ENCODE results near the gene FAM222A. TPM values are rescaled to one million over a fixed set of nuclear protein-coding genes. Genes with fewer than 3 reads are reported as not detected.

The FAM222A gene
- 7.9 and 11.5 TPM in 2 replicates for total RNA-seq (ENCODE audit: low replicate concordance)
- long read RNA-seq = 0 reads

DNA sequence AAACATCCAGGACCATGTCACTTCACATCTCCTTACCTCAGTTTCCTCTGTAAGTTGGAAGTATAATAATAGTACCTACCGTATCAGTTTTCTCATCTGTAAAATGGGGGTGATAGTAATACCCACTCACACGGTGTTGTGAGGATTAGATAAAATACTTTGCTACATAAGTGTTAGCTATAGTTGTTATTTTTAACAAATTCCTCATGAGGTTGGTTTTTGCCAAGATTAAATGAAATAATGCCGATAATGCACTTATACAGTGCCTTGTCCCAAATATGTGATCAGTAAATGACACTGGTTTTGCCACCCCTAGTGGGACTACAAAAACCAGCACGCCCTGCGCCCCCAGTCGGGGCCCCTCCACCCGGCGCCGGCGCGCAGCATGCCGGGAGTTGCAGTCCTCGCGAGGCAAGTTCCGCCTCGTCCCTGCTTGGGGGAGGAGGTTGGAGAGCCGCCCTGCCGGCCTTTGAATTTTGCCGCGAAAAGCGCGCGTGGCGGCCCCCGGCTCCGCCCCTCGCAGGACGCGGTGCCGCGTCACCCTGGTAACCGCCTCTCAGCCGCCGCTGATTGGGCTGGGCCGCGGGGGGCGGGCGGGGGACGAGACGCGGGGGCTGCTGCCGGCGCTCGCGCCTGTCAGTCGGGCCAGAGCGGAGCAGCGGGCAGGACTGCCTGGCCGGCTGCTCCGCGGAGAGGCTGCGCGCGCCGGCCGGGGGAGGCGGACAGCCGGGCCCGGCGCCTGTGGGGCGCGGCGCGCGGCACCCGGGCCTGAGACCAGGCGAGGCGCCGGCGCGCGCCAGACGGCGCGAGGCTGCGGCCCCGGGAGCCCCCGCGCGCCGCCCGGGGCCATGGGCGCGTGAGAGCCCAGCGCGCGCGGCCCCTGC lies at the start of gene FAM222A:
Gene FAM222A, plus strand, starts transcription at position 639 of the 884 bp plus-strand sequence. CDS start 30,322 bp downstream, outside the sequence.
- H3K4me3 Mint-ChIP-seq = peak within 1 kb of the TSS; percentile 79
- peaks cover 25% of the 10 kb centered on the region for H3K4me1 Mint-ChIP-seq (ENCODE audit: unreplicated experiment)
- H3K36me3 Mint-ChIP-seq = no peaks in the 10 kb centered on the region
- H3K27me3 Mint-ChIP-seq = peaks cover 58% of the 10 kb centered on the region
- H3K9me3 Mint-ChIP-seq = no peaks in the 10 kb centered on the region
- TF ChIP-seq, protein P1, sequence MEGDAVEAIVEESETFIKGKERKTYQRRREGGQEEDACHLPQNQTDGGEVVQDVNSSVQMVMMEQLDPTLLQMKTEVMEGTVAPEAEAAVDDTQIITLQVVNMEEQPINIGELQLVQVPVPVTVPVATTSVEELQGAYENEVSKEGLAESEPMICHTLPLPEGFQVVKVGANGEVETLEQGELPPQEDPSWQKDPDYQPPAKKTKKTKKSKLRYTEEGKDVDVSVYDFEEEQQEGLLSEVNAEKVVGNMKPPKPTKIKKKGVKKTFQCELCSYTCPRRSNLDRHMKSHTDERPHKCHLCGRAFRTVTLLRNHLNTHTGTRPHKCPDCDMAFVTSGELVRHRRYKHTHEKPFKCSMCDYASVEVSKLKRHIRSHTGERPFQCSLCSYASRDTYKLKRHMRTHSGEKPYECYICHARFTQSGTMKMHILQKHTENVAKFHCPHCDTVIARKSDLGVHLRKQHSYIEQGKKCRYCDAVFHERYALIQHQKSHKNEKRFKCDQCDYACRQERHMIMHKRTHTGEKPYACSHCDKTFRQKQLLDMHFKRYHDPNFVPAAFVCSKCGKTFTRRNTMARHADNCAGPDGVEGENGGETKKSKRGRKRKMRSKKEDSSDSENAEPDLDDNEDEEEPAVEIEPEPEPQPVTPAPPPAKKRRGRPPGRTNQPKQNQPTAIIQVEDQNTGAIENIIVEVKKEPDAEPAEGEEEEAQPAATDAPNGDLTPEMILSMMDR (conservative IDR thresholded peaks at IDR 0.05) = peak; percentile 51
- DNase-seq (ENCODE audit: extremely low spot score, unreplicated experiment) = peak; percentile 99
- H3K27ac Mint-ChIP-seq = no peak within 1 kb of the TSS

DNA sequence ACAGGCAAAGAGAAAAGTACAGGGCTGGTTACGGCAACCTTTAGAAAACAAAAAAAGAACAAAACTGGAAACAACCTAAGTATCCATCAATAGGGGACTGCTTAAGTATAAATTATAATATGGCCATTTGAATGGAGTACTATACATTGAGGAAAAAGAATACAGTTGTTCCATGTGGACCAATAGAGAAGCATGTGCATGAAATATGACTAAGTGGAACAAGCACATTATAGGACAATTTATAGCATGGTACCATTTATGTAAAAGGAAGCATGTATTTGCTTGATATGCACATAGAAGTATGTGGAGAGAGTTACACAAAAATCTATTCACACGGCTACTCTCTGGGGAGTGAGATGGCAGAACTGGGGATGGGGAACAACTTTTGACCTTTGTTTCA lies 49.2 kb upstream of the FAM222A start:
- Mint-ChIP-seq H3K36me3 (no peaks in the 10 kb centered on the region), H3K4me1 (ENCODE audit: unreplicated experiment) (no peaks in the 10 kb centered on the region), H3K9me3 (no peaks in the 10 kb centered on the region), H3K4me3 (no peak overlapping the region), H3K27me3 (peaks cover 19% of the 10 kb centered on the region), H3K27ac (no peak overlapping the region)
- TF ChIP-seq, protein P1 (conservative IDR thresholded peaks at IDR 0.05) = no peak
- no peak for DNase-seq (ENCODE audit: extremely low spot score, unreplicated experiment)

DNA sequence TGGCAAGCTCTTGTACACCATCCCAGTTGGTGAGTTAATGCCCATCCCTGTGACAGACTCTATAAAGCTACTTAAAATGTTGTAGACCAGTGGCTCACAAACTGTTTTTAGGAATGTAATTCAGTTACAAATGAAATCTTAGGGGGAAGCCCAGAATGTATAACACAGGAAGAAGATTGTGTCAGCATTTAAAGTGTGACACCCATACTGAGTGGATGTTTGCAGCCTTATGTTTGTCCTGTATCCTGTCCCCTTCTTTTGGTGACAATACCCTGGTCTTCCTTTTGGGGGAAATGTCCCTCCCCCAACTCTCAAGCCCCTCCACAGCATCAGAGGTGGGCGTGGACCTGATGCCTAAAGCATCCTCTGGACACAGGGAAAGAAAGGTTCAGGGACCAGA lies 47.6 kb upstream of the FAM222A start:
- H3K4me1 Mint-ChIP-seq (ENCODE audit: unreplicated experiment) = no peaks in the 10 kb centered on the region
- no peaks in the 10 kb centered on the region for H3K9me3 Mint-ChIP-seq
- H3K4me3 Mint-ChIP-seq = no peak overlapping the region
- no peak overlapping the region for H3K27ac Mint-ChIP-seq
- TF ChIP-seq, protein P1 (conservative IDR thresholded peaks at IDR 0.05) = no peak
- H3K36me3 Mint-ChIP-seq = no peaks in the 10 kb centered on the region
- peaks cover 23% of the 10 kb centered on the region for H3K27me3 Mint-ChIP-seq
- no peak for DNase-seq (ENCODE audit: extremely low spot score, unreplicated experiment)

DNA sequence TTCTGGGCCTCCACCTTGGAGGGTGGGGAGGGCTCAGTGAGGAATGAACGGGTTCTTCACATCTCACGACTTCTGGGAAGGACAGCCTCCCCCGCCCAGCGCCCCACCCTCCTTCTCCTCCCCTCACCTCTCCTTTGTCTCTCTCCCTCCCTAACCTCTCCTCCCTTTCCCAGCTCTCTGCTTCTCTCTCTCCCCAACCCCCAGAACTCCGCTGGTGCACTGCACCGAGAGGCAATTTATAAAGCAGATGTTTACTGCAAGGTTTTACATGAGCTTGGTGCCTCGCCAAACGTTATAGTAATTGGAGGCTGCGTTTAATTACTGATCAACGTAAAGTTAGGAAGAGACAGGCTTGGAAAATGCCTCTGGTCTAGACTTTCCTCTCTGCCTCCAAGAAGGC lies 42.9 kb upstream of the FAM222A start:
- no peak for DNase-seq (ENCODE audit: extremely low spot score, unreplicated experiment)
- H3K4me1 Mint-ChIP-seq (ENCODE audit: unreplicated experiment) = no peaks in the 10 kb centered on the region
- H3K9me3 Mint-ChIP-seq = no peaks in the 10 kb centered on the region
- H3K36me3 Mint-ChIP-seq = no peaks in the 10 kb centered on the region
- H3K4me3 Mint-ChIP-seq = no peak overlapping the region
- TF ChIP-seq, protein P1 (conservative IDR thresholded peaks at IDR 0.05) = no peak
- H3K27me3 Mint-ChIP-seq = peaks cover 22% of the 10 kb centered on the region
- no peak overlapping the region for H3K27ac Mint-ChIP-seq

DNA sequence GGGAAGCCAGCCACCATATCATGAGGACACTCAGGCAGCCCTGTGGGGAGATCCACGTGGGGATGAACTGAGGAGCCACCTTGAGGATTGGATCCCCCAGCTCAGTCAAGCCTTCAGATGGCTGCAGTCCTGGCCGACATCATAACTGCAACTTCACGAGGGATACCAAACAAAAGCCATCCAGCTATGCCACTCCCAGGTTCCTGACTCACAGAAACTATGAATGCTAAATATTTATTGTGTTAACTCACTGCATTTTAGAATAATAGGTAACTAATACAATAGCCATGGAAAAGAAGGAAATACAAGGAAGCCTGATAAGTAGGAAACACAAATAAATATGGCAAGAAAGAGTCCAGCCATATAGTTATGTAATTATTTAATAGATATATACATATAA lies 42.1 kb upstream of the FAM222A start:
- peak overlapping the region; percentile 70 for H3K27ac Mint-ChIP-seq
- H3K4me3 Mint-ChIP-seq = no peak overlapping the region
- H3K27me3 Mint-ChIP-seq = peaks cover 26% of the 10 kb centered on the region
- TF ChIP-seq, protein P1 (conservative IDR thresholded peaks at IDR 0.05) = no peak
- no peaks in the 10 kb centered on the region for H3K36me3 Mint-ChIP-seq
- no peaks in the 10 kb centered on the region for H3K4me1 Mint-ChIP-seq (ENCODE audit: unreplicated experiment)
- no peak for DNase-seq (ENCODE audit: extremely low spot score, unreplicated experiment)
- H3K9me3 Mint-ChIP-seq = no peaks in the 10 kb centered on the region

All from type B pancreatic cell (in vitro differentiated cells).